HG02973 (cell line): ENCODE results near the gene A3GALT2.
"Not testable (repeated sequence)": the region's sequence is repeated elsewhere in the genome, so short reads cannot be mapped to it uniquely, and the experiment has no call there.

Experiments
- ATAC-seq: cut with Tn5 transposase; IDR thresholded peaks from one replicate; pipeline ENCODE4 v1.9.1; 2021; ENCODE audit warnings: moderate library complexity; ENCODE audit not compliant: unreplicated experiment

A3GALT2 gene

DNA sequence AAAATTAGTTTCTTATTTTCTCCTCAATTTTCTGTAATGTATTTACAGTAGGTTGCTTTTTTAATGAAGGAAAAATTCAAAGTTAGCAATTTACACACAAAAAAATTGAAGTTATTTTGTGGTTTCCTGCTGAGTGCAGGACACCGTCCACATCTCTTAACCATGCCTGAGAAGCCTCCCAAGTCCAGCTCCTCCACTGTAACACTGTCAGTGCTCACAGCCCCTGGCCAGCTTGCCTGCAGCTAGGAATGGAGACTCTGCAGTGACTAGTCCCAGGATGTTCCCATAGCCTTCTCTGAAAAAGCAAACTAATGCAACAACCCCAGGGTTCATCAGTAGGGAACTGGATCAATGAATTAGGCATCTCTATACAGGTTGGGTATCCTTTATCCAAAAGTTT, 3.5 kb downstream of the A3GALT2 start:
- ATAC-seq, result no peak

DNA sequence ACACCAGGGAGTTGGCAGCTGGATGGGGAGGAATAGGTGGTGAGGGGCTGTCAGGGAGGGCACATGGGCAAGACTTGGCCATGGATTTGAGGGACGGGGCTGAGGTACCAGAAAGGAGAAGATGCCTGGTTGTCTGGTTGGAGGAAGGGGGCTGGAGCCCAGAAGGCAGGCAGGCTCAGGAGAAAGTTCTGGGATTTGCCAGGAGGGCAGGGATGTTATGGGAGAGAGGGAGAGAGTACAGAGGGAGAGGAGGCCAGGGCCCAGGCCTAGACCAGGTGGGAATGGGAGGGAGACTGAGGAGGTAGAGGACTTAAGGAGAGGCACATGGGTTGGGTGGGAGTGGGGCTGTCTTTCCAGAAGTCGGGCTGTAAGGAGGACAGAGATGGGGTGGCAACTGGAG, 4.3 kb downstream of the A3GALT2 start:
- no peak for ATAC-seq

DNA sequence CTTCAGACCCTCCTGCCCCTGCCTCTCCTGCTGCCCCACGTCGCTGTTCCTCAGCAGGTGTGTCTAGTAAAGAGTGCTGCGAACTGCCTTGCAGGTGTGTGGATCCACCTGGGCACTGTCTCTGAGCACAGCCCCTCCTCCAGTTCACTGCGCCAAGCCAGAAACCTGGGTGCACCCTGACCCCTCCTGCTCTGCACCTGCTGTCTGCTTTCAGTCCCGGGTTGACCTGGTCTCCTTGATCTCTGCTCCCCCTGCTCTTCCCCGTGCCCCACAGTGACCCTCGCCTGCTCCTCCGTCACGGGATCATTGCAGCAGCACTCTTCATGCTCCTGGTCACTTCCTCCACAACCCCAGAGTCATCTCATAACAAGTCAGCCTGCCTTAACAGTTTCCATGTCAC, 6.5 kb downstream of the A3GALT2 start:
- ATAC-seq, result no peak

DNA sequence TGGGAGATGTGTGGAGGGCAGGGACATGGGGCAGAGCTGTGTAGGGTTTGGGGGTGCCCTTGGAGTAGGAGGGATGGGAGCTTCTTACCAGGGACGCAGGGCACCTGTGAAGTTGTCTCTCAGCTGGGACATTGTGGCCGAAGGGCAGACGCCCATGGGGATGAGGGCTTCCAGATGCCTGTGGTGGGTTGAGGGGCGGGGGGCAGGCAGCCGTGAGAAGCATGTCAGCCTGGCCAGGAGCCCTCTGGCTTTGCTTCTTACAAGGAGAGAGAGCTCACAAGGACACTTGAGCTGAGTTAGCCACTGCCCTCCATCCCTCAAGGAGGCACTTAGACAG, 8.5 kb downstream of the A3GALT2 start:
- ATAC-seq, result no peak

DNA sequence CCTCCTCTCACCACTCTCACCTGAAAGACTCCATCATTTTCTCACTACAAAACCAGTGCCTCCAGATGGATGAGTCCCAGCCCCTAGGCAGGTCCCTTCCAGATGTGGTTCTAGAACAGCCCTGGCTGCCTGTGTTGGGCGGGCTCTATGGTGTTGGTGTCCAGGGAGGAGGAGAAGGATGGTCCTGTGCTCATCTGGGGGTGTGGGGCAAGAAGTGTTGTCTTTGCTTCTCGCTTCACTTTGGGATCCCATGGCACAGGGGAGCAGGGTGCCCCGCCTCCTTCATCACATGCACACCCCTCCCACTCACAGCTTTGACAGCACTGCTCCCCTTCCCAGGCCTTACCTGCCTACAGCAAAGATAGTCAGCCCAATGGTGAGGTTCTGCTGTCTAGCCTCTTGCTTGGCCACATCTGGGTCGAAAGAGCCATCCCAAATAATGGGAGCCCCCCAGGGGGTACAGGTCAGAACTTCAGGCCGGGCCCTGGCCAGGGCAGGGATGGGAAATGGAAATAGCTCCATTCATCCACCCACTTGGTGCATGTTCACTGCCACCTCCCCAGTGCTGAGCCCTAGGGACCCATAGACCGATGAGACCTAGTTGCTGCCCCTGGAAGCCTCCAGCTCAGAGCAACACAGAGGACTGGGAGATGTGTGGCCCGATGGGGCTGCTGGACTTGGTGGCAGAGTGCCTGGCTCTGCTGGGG, 9.0 kb downstream of the A3GALT2 start:
- no peak for ATAC-seq

DNA sequence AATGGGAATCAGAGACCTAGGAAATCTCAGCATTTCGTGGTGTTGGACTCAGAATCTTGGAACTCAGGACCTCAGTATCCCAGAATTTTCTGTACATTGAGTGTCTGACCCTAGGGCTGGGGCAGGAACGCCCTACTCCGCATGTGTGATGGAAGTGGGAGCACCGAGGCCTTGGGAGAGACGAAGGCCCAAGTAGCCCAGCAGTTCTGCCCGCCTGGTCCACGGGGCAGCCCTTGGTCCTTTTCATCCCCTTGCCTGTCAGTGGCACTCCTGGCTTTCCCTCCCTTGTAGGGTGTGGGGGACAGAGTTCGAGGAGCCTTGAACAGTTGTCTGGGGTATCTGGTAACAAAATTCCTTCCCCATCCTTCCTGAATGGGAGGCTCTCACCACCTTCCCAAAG, 10.2 kb downstream of the A3GALT2 start:
- ATAC-seq, result no peak

DNA sequence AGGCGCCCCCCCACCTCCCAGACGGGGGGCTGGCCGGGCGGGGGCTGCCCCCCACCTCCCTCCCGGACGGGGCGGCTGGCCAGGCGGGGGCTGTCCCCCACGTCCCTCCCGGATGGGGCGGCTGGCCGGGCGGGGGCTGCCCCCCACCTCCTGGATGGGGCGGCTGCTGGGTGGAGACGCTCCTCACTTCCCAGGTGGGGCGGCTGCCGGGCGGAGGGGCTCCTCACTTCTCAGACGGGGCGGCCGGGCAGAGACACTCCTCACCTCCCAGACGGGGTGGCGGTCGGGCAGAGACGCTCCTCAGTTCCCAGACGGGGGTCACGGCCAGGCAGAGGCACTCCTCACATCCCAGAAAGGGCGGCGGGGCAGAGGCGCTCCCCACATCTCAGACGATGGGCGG, 11.5 kb downstream of the A3GALT2 start:
- not testable (repeated sequence) for ATAC-seq

DNA sequence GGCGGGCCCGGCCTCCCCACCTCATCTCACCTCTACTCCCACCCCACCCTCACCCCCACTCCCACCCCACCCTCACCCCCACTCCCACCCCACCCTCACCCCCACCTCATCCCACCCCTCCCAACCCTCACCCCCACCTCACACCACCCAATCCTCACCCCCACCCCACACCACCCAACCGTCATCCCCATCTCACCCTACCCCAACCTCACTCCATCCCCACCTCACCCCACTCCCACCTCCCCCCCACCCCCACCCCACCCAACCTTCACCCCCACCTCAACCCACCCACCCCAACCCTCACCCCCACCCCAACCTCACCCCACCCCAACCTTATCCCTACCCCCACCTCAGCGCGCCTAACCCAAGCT, 13.4 kb downstream of the A3GALT2 start:
- no peak for ATAC-seq

DNA sequence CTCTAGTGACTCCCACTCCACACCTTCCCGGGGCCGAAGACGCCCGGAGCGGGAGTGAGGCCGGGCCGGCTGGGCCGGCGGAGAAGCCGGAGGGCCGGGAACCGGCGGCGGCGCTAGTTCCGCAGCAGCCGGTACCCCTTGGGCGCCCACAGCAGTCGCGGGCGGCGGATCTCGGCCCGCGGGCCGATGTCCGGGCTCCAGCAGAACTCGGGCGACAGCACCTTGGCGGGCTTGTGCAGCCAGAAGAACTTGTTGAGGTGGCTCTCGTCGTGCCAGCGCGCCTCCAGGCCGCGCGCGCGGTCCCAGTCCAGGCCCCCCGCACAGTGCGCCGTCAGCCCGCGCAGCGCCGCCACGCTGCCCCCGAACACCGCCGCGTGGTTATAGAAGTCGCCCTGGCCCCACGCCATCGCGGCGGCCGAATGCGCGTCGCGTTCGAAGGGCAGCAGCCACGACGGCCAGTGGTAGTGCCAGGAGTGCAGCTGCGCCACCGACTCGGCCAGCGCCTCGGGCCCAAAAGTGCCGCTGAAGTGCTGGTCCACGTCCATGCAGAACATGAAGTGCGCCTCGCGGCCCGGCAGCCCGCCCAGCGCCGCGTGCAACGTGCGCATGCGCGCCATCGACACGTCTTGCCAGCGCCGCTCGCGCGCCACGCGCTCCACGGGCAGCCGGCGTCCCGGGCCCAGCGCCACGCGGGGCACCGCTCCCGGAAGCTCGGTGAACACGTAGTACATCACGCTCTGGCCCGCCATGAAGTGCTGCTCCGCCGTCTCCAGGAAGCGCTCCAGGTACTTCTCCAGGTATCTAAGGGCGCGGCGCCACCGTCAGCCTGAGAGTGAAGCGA, 14.0 kb downstream of the A3GALT2 start:
- ATAC-seq, result no peak

DNA sequence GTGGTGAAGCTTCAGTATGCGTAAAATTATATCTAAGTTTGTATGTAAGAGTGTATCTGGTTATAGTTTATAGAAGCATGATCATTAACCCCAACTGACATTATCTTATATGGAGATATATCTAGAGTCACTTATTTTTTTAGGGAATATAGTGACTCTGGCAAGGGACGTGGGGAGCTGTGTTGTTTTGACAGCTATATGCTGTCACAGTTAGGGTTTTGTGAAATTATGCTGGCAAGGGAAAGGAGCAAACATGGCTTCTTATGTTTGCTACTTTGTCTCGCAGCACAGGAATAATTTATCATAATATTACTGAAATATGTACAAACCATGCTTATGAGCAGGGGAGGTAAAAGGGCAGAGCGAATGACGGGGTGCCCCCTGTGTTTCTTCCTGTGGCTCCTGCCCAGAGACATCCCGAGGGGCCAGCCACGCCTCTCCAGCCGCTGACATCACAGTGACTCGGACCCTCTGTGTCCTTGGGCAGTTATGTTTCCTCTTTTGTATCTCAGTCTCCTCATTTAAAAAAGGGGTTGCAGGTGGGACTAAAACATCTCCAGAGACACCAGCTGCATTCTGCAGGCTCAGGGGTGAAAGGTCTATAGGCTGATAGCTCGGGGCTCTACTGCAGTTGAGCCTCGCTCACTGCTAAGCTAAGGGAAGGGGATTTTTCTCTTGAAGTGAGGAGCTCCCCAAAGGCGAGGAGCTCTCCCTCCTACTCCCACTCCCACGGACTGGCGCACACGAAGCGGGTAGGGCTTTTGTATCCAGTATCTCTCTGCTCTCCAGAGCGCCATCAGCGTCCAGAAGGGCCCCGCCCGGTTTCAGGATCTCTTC, 14.9 kb downstream of the A3GALT2 start:
- no peak for ATAC-seq

DNA sequence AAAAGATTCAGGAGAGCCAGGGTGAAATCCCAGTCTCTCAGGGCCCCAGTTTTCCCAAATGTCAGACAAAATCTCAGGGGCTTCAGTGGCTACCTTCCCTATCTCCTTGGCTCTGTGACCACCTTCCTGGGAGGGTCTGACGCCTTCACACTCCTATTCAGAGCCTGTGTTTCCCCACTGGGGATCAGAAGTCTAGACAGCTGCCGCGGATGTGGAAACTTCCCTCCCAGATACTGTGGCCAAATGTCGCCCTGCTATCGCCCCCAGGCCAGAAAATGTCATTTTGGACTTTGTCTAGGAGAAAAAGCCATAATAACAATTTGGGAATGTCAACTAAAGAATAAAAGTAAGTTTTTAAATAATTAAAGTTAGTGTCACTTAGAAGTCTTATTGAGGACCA, 15.9 kb downstream of the A3GALT2 start:
- no peak for ATAC-seq

DNA sequence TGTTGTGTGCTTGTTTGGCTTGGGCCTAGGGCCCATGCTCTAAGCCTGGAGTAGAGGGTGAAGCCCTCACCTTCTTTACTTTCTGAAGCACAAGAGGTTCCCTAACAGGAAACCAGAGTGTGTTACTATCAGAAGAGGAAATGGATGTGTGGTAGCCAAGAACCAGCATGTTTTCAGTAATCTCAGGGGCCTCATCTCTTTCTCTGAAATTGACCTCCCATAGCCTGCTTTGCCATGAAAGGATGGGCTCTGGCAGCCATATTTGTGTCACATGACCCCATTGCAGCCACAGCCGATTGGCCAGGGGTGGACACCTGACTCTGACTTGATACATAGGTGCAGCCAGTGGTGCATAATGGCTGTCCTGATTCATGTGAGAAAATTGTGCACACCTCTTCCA, 18.6 kb downstream of the A3GALT2 start:
- no peak for ATAC-seq

DNA sequence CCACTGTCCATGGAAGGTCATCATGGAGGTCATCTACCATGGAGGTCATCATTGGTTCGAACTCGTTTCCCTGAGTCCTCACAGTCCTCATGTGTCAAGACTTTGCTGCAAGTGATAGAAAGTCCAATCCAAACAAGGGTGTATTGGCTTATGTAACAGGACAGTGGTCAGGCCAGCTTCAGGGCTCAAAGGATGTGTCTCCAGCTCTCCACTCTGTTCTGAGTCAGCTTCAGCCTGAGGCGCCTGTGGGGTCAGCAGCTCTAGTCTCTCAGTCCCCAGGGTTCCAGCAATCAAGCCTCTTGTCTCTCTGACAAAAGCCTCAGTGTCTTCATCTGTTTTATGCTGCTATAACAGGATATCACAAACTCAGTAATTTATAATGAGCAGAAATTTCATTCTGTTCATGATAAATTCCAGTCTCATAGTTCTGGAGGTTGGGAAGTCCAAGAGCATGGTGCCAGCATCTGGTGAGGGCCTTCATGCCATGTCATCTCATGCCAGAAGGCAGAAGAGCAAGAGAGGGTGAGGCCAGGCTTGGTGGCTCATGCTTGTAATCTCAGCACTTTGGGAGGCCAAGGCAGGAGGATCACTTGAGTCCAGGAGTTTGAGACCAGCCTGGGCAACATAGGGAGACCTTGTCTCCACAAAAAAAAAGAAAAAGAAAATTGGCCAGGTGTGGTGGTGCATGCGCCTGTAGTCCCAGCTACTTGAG, 19.5 kb downstream of the A3GALT2 start:
- no peak for ATAC-seq

DNA sequence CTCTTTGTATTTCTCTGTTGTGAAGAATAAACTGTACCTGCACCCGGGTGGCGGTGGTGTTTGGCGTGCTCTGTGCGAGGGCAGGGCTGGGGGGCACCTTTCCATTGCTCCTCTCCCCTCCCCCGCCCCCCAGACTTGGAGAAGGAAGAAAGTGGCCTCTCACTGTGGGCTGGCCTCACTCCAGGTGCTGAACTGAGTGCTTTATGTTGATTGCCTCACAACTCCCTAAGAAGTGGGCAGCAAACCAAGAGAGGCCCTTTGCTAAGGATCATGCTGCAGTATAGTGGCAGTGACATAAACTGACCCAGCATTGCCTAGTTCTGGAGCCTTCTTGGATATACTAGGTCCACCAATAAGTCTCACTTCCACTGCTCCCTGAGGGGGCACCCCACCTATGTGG, 20.2 kb downstream of the A3GALT2 start:
- ATAC-seq, result no peak

DNA sequence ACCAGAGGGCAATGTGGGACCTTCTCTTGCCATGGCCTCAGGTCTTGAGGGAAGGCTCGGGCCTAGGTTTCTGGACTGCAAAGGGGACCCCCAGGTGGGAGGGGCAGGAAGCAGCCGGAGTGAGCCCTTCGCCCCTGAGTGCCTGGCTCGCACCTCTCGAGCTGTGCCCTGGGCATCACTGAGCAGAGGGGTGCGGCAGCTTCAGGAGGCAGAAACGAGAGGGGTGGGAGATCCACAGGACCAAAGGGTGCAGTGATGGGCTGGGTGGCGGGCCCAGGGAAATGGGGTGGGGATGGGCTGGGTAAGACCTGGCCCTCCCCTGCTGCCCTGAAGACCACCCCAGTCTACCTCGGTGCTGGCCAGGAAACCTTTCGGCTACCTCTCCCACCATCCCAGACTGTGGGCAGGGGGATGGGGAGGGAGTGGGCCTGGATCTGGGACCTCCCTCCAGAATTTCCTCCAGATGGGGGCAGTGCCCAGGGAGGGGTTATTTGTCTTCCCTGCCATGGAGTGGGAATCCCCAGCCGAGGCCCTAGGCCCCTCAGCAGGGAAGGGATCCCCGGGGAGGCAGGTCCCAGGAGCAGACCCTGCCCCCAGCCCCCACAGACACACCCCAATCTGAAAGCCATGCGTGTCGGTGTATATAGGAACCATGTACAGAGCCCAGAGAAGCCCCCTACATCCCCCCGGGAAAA, 21.3 kb downstream of the A3GALT2 start:
- ATAC-seq, result no peak

DNA sequence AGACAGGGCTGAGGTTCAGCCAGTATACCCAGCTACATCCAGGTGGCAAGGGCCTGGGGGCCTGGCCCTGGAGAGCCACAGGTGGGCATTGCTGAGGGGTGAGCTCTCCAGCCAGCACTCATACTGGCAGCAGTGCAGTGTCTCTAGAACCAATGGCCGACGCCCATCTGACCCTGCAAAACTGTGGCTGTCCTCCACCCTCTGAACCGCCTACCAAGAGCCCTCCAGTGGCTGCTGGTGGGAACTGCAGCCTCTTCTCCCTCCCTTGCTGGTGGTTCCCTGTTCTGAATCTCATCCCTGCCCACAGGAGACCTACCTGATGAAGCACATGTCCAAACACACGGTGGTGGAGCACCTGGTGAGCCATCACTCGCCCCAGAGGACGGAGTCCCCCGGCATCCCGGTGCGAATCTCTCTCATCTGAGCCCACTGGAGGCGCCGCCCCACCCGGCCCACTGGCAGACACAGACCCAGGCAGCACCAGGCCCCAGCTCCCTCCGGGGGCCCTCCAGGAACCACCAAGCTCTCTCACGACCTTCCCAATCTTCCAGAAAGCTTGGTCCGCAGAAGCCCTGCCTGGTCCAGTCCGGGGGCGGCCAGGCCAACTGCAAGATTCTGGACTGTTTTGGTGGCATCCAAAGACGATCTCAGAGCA, 22.1 kb downstream of the A3GALT2 start:
- ATAC-seq, result no peak

DNA sequence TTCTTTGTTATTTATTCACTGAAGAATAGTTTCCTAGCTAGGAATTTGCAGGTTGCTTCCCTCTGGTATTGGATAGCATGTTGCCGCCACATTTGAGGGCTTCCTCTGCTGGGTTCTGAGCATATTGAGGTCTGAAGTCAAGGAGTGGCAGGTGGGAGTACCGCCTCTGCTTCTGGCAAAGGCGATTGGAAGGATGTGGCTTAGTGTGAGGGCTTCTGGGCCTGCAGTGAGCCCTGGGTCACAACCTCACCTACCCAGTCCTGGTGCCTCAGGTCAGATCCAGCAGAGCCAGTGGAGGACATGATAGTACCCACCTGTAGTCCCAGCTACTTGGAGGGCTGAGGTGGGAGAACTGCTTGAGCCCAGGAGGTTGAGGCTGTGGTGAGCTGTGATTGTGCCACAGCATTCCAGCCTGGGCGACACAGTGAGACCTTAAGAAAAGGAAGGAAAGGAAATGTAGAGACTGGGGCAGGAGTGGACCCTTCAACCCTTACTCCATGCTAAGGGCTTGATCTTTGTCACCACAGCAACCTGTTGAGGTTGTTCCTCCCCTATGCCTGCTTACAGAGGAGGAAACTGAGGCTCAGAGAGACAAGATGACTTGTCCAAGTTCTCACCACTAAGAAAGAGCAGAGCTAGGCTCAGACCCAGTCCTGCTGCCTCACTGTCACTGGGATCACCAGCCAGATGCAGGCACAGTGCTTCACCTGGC, 22.8 kb downstream of the A3GALT2 start:
- no peak for ATAC-seq

DNA sequence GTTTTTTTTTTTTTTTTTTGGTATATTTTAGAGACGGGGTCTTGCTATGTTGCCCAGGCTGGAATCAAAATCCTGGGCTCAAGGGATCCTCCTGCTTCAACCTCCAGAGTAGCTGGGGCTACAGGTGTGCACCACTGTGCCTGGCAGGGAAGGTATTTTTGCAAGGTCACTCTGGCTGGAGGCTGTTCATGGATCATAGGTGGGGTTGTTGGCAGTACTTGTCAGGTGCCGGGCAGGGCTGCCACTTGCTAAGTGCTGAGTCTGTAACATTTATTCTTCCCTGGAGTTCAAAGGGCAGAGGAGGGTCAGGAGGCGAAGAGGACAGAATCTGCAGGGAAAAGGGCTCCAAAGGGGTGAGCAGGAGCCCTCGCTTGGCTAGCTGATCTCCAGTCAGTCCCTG, 24.1 kb downstream of the A3GALT2 start:
- no peak for ATAC-seq

DNA sequence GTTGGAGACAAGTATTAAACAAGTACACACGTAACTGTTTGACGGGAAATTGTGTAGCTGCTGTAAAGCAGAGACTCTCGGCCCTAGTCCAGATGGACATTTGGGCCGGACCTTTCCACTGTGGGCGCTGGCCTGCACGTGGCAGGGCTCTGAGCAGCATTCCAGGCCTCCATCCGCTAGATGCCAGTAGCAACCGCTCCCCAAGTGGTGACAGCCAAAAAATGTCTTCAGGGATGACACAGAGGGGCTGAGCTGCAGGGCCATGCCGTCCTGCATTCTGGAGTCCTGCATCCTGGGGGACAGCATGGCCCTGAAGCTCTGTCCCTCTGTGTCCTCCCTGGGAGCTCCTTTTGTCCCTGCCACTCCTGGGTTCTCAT, 24.8 kb downstream of the A3GALT2 start:
- ATAC-seq, result no peak
